ENCODE data around the gene MACROD2. TPM values are rescaled to one million over a fixed set of nuclear protein-coding genes. Genes with fewer than 3 reads are reported as not detected.

Gene MACROD2
- total and polyA plus RNA-seq, 8 donors, result 0.78 to 31.3 (median 10.9) TPM; not detected in 1

DNA sequence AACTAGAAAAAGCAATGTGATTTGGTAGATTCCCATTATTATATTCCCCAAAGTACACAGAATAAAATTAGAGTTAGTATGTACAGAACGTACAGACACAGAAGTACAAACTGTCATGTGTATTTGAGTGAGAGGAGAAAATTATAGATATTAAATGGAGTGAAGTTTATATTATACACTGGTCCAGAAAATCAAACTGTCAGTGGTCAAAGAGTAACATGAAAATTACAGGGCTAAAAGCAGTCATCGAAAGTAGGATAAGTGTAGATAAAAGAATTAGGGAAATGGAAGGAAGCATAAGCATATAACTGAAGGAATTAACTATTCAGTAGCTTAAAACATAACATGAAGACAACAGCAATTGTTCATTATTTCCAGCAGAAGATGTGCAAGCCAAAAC lies 35.2 kb upstream of the MACROD2 start:
- no peak overlapping the region for H3K27ac ChIP-seq
- 59 to 76% (median 68%) methylated on average over 2 of the region's 2 CpGs for WGBS, 5 donors
- H3K27me3 ChIP-seq, result no peaks in the 10 kb centered on the region
- no peaks in the 10 kb centered on the region for H3K4me1 ChIP-seq
- TF ChIP-seq POLR2A (IDR thresholded peaks at IDR 0.05) (no peak), EP300 (IDR thresholded peaks at IDR 0.05) (no peak), POLR2AphosphoS5 (IDR thresholded peaks at IDR 0.05) (no peak)
- TF ChIP-seq, protein P1, sequence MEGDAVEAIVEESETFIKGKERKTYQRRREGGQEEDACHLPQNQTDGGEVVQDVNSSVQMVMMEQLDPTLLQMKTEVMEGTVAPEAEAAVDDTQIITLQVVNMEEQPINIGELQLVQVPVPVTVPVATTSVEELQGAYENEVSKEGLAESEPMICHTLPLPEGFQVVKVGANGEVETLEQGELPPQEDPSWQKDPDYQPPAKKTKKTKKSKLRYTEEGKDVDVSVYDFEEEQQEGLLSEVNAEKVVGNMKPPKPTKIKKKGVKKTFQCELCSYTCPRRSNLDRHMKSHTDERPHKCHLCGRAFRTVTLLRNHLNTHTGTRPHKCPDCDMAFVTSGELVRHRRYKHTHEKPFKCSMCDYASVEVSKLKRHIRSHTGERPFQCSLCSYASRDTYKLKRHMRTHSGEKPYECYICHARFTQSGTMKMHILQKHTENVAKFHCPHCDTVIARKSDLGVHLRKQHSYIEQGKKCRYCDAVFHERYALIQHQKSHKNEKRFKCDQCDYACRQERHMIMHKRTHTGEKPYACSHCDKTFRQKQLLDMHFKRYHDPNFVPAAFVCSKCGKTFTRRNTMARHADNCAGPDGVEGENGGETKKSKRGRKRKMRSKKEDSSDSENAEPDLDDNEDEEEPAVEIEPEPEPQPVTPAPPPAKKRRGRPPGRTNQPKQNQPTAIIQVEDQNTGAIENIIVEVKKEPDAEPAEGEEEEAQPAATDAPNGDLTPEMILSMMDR (IDR thresholded peaks at IDR 0.05), result no peak
- intact Hi-C loops (cut with DNase I; ENCODE audit: low total_unique reads), result no loop called here
- H3K36me3 ChIP-seq, result no peaks in the 10 kb centered on the region
- DNase-seq, result no peak
- H3K9me3 ChIP-seq, result no peaks in the 10 kb centered on the region
- no peak overlapping the region for H3K4me3 ChIP-seq

DNA sequence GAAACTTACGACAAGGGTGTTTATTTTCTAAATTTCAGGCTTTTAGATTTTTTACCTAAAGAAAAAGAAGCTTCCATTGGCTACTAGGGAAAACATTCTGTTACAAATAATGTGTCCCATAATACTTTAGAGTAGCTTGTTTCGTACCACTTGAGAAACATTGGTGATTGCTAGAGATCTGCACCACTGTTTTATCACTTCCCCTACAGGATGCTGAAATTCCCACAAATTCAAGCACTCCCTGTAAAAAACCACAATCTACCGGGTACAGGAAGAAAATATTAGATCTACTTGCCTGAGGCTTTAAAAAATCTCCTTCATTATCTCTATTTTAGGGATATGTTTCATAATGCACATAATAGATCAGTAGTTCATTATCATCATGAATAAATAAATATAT lies 34.8 kb upstream of the MACROD2 start:
- no peak overlapping the region for H3K4me3 ChIP-seq
- H3K9me3 ChIP-seq, result no peaks in the 10 kb centered on the region
- H3K4me1 ChIP-seq, result no peaks in the 10 kb centered on the region
- no peak for TF ChIP-seq POLR2AphosphoS5 (IDR thresholded peaks at IDR 0.05)
- no peak for TF ChIP-seq POLR2A (IDR thresholded peaks at IDR 0.05)
- TF ChIP-seq EP300 (IDR thresholded peaks at IDR 0.05), result no peak
- TF ChIP-seq, protein P1 (IDR thresholded peaks at IDR 0.05), result no peak
- intact Hi-C loops (cut with DNase I; ENCODE audit: low total_unique reads), result no loop called here
- 64 to 76% (median 69%) methylated on average over 3 of the region's 3 CpGs for WGBS, 5 donors
- H3K36me3 ChIP-seq, result no peaks in the 10 kb centered on the region
- H3K27ac ChIP-seq, result no peak overlapping the region
- H3K27me3 ChIP-seq, result no peaks in the 10 kb centered on the region
- DNase-seq, result no peak

DNA sequence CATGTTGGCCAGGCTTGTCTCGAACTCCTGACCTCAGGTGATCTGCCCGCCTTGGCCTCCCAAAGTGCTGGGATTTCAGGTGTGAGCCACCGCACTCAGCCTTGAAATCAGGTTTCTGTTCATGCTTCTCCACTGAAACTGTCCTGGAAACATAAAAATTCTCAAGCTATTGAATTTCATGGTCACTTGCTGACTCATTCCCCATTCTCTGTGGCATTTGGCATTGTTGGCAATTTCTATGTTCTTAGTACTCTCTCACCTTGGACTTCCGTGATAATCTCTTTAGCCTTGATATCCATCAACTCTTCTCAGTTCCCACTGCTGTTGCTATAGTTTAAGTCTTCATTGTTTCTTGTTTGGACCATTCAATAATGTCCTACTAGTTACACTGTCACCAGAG lies 11.1 kb upstream of the MACROD2 start:
- no peaks in the 10 kb centered on the region for H3K4me1 ChIP-seq
- DNase-seq, result no peak
- no peak overlapping the region for H3K27ac ChIP-seq
- H3K27me3 ChIP-seq, result no peaks in the 10 kb centered on the region
- H3K4me3 ChIP-seq, result no peak overlapping the region
- H3K36me3 ChIP-seq, result no peaks in the 10 kb centered on the region
- WGBS, 5 donors, result 66 to 75% (median 67%) methylated on average over 4 of the region's 4 CpGs
- intact Hi-C loops (cut with DNase I; ENCODE audit: low total_unique reads), result no loop called here
- TF ChIP-seq POLR2AphosphoS5 (IDR thresholded peaks at IDR 0.05) (no peak), EP300 (IDR thresholded peaks at IDR 0.05) (no peak), POLR2A (IDR thresholded peaks at IDR 0.05) (no peak)
- TF ChIP-seq, protein P1 (IDR thresholded peaks at IDR 0.05), result no peak
- H3K9me3 ChIP-seq, result no peaks in the 10 kb centered on the region

DNA sequence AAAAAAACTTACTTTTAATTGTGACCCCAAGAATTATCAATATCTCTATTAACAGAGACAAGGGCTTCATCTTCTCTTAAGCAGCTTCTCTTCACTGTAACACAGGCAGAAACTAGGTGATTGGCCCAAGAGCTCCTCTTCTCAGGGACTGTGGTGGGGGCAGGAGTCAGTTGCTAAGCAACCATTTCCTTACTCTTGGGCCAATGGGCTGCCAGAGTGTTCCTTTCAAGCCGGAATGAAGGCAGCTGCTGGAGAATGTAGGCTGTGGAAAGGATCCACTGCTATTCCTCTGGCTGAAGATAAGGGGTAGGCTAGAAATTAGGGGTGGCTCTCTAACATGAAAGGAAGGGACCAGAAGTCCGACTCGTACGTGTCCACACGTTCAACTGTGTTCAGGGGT lies 4.9 kb upstream of the MACROD2 start, which contains the start of gene SEL1L2:
Gene SEL1L2, minus strand, starts transcription at position 150 of the 400 bp plus-strand sequence. Its CDS starts 80 bp downstream, at position 70.
- peaks cover 0 to 10% (median 6%) of the 10 kb centered on the region in 4 donors for H3K4me1 ChIP-seq
- 34 to 49% (median 47%) methylated on average over 5 of the region's 5 CpGs for WGBS, 5 donors
- H3K27ac ChIP-seq, result no peak within 1 kb of the TSS
- H3K4me3 ChIP-seq, result no peak within 1 kb of the TSS
- H3K27me3 ChIP-seq, result peaks cover 0 to 6% (median 0%) of the 10 kb centered on the region in 3 donors
- peaks cover 5 to 28% (median 11%) of the 10 kb centered on the region in 4 donors for H3K9me3 ChIP-seq
- H3K36me3 ChIP-seq, result no peaks in the 10 kb centered on the region
- TF ChIP-seq, protein P1 (IDR thresholded peaks at IDR 0.05), result no peak
- TF ChIP-seq EP300 (IDR thresholded peaks at IDR 0.05), result no peak
- no peak for TF ChIP-seq POLR2A (IDR thresholded peaks at IDR 0.05)
- TF ChIP-seq POLR2AphosphoS5 (IDR thresholded peaks at IDR 0.05), result no peak
- intact Hi-C loops (cut with DNase I; ENCODE audit: low total_unique reads), result no loop called here
- DNase-seq, result peak in 1 of 2 donors; percentile 7
